Hematopoietic multipotent progenitor cell treated with erythropoietin and hydrocortisone succinate and interleukin-3 and kit ligand, for 17 days (in vitro differentiated cells): ENCODE measurements around the gene MTMR12.
"Not testable (repeated sequence)": the region's sequence is repeated elsewhere in the genome, so short reads cannot be mapped to it uniquely, and the experiment has no call there.

ENCODE experiments used
- DNase-seq: peaks from one replicate; pipeline ENCODE4 v3.0.0-alpha.2; 2015; ENCODE audit warnings: low spot score

MTMR12 gene

GRCh38 chr5:32297181-32298058 lies 15.3 kb downstream of the MTMR12 start:
- peak; percentile 32 for DNase-seq

- not testable (repeated sequence) for DNase-seq
Observed at GRCh38 chr5:32295966-32296772, 16.6 kb downstream of the MTMR12 start.

GRCh38 chr5:32291591-32291990 lies 21.1 kb downstream of the MTMR12 start:
- no peak for DNase-seq

- no peak for DNase-seq
Observed at GRCh38 chr5:32290922-32291321, 21.8 kb downstream of the MTMR12 start.

- DNase-seq, result not testable (repeated sequence)
Observed at GRCh38 chr5:32290501-32290900, 22.2 kb downstream of the MTMR12 start.

GRCh38 chr5:32289986-32290385 lies 22.8 kb downstream of the MTMR12 start:
- DNase-seq, result not testable (repeated sequence)

DNA sequence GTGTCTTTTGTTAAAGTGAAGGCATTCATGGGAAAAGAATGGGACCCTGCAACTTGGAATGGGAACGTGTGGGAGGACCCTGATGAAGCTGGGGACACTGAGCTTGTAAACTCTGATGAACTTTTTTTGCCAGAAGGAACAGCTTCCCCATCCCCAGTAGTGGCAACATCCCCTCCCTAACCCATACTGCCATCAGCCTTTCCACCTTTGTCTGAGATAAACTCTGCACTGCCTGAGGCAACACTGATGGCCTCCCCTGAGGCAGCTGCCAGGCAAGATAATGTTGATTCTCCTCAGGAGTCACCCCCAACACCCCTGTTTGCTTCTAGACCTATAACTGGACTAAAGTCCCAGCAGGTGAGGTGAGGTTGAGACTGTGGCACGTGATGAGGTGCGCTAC lies 24.6 kb downstream of the MTMR12 start:
- DNase-seq, result not testable (repeated sequence)

- DNase-seq, result peak; percentile 36
Observed at GRCh38 chr5:32287525-32287924, 25.2 kb downstream of the MTMR12 start.

- DNase-seq, result peak; percentile 49
Observed at GRCh38 chr5:32285510-32286138, 27.1 kb downstream of the MTMR12 start.

DNA sequence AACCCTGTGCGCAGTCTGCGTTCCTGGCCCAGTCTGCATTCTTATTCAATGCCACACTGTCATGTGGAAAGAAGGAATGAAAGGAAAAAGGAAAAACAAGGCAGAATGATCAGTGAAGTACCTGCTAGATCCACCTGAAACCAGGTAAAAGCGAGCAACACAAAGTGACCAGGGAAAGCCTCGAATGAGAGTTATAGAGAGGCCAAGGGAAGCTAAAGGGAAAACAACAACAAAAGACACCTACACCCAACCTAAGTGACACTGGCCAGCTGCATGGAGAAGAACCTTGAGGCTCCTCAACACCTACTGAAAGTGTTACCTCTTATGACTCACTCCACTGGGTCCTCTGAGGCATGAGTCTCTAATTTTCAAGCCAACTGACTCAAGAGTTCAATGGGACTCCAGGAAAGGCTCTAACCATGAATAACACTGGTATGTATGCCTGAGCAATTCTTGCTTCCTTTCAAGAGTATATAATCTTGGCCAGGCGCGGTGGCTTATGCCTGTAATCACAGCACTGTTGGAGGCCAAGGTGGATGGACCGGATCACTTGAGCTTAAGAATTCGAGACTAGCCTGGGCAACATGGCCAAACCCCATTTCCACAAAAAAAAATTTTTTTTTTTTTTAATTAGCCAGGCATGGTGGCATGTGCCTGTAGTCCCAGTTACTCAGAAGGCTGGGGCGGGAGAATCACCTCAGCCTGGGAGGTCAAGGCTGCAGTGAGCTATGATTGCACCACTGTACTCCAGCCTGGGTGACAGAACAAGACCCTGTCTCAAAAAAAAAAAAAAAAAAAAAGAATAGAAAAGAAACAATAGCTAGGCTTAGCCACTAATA lies 29.0 kb downstream of the MTMR12 start:
- no peak for DNase-seq

DNA sequence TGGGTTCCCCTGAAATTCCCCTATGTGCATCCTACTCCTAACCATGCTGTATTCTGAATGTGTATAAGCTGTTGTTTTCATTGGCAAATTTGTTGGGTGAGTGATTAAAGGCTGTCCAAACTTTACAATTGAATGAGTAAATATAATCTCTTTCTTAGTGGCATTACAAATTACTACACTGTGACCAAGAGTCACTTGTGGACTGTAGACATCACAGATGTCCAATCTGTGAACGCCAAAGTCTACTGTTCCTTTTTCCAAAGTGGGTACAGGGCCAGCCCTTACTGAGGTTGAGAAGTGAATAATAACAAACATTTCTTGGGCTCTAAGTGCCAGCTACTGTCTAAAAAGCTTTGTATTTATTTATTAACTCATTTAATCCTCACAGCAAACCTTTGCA lies 29.7 kb downstream of the MTMR12 start:
- no peak for DNase-seq

DNA sequence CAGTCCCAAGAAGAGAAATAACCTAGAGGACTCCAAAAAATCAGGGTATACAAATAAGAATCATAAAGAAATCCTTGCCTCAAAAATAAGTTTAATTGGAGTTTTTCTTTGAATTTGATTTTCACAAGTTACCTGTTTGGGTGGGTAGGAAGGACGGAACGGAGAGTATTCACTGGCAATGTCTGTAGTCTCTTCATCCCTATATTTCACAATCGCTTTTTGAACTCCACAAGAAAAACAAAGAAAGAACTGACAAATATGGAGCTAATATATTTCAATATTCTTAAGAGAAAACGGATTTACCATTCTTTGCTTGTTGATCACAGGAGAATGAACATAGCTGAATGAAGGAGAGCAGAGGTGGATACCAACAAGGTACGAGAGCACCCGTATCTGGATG lies 30.1 kb downstream of the MTMR12 start:
- DNase-seq, result no peak

- not testable (repeated sequence) for DNase-seq
Observed at GRCh38 chr5:32281378-32282133, 31.2 kb downstream of the MTMR12 start.

- DNase-seq, result no peak
Observed at GRCh38 chr5:32280656-32281081, 32.1 kb downstream of the MTMR12 start.

DNA sequence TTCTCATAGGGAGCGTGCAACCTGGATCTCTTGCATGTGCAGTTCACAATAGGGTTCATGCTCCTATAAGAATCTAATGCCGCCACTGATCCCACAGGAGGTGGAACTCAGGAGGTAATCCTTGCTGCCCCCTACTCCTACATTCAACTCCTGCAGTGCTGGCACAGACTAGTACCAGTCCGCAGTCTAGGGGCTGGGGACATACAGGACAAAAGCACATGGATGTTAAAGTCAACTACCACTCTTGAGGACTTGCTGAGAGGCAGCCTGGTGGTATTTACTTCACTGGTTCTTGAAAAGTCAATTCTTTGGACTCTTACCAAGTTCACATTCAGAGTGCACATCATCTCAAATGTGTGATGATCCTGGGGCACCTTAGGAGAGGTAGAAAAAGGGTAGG lies 33.0 kb downstream of the MTMR12 start:
- no peak for DNase-seq

- no peak for DNase-seq
Observed at GRCh38 chr5:32279223-32279622, 33.5 kb downstream of the MTMR12 start.

- DNase-seq, result peak; percentile 64
Observed at GRCh38 chr5:32278406-32278805, 34.3 kb downstream of the MTMR12 start.

DNA sequence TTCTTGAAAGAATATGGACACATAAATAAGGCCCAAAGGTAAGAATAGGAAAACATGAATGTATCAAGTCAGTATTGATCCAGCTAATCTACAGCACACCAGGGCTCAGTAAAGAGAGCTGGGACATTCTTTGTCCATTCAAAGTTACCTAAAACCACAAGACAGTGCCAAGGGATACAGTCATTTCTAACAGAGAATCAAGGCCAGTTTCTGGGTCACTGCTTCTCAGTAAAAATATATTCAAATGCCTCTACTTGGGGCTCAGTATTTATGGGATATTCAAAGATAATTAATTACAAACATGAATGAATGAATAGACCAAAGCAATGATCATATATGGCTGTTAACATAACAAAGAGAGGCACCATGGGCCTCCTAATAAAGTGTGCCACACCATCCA lies 34.9 kb downstream of the MTMR12 start:
- DNase-seq, result no peak

DNA sequence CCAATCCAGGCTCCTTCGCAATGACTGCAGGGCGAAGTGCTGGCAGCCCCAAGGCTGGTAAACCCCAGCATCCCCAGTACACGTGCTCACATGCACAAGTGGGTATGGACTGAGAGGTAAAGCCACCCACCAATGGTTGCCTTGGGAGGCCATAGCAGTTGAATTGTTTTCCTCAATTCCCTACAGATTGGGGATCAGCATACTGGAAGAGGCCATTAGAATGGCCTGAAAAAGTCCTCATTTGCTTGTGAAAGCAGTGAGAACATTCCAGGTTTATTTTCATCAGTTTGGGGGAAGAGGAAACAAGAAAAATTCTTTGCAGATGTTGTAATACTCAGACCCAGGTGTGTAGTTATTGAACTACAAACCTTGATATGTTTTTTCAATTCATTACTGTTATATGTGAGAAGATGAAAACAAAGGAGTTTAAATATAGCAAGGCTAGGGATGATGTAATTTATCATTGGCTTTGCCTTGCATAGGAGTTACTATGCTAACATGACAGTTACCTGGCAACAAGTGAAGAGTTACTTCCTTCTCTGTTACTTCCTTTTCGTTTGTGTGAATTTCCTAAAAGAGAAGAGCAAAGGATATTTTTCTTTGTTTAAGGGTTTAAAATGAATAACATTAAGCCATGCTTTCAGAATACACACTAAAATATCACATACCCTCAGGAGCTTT lies 36.4 kb downstream of the MTMR12 start:
- DNase-seq, result no peak

DNA sequence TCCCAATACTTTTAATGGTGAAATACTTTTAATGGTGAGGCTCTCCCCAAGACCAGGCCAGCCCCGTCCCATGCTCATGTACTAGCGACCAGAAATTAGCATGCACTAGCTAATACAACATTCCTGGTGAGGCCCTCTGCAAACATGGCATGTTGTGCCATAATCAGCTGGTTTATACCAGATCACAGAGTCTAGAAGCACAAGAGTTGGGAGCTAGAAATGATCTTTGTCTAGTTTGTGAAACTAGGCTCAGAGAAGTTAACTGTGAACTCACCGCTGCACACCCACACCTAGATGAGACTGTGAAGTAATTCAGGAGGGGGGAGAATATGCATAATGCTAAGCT lies 37.4 kb downstream of the MTMR12 start:
- no peak for DNase-seq
